Measurements from ENCODE around the gene RBM33.

DNA sequence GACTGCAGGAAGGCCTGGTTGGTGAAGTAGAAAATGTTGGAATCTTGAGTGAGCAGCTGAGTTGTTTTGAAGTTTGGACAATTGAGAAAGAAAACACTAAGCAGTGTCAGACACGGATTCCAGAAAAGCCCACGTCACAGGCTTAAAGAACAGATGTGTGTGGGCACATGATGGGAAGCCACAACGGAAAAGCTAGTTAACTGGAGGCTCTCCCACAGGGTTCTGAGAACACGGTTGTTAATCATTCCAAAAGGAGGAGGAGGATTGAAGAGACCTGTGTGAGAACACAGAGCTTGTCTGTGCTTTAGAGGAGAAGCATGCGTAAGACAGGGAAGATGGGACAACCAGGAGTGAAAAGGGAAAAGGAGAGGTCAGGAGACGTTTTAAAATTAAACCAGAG is 125.2 kb downstream of the RBM33 start:
- TF ChIP-seq, protein P1, sequence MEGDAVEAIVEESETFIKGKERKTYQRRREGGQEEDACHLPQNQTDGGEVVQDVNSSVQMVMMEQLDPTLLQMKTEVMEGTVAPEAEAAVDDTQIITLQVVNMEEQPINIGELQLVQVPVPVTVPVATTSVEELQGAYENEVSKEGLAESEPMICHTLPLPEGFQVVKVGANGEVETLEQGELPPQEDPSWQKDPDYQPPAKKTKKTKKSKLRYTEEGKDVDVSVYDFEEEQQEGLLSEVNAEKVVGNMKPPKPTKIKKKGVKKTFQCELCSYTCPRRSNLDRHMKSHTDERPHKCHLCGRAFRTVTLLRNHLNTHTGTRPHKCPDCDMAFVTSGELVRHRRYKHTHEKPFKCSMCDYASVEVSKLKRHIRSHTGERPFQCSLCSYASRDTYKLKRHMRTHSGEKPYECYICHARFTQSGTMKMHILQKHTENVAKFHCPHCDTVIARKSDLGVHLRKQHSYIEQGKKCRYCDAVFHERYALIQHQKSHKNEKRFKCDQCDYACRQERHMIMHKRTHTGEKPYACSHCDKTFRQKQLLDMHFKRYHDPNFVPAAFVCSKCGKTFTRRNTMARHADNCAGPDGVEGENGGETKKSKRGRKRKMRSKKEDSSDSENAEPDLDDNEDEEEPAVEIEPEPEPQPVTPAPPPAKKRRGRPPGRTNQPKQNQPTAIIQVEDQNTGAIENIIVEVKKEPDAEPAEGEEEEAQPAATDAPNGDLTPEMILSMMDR (IDR thresholded peaks at IDR 0.05; ENCODE audit: low read length), result no peak
- TF ChIP-seq EZH2 (optimal IDR thresholded peaks at IDR 0.05; ENCODE audit: low read depth, low read length) (no peak), EZH2phosphoT487 (IDR thresholded peaks at IDR 0.05; ENCODE audit: low read length) (no peak)
